Upper lobe of left lung (tissue), 6 donors: Measurements from ENCODE around the gene PARVA. TPM values are rescaled to one million over a fixed set of nuclear protein-coding genes. Genes with fewer than 3 reads are reported as not detected.

ENCODE experiments used
- ATAC-seq, 2 donors: fragments of 200-7000 bp; cut with Tn5 transposase; one replicate each; pipeline ENCODE4 v1.9.1; 2022; ENCODE audit warnings: mild to moderate bottlenecking in 2 of 2, moderate library complexity in 2 of 2; ENCODE audit not compliant: low FRiP score in 2 of 2
- DNase-seq, 2 donors: peaks; one replicate each; pipeline ENCODE4 v3.0.0-alpha.2; 2019 to 2020
- H3K27ac ChIP-seq, 4 donors: fragments of 200-600 bp; sonication (generic); one replicate each; pipeline ENCODE4 v1.5.1; 2016 to 2019
- H3K27me3 ChIP-seq, 4 donors: fragments of 200-600 bp; sonication (generic); one replicate each; pipeline ENCODE4 v1.5.1; 2017 to 2019
- H3K36me3 ChIP-seq, 4 donors: fragments of 200-600 bp; sonication (generic); one replicate each; pipeline ENCODE4 v1.5.1; 2016 to 2019
- H3K4me1 ChIP-seq, 4 donors: fragments of 200-600 bp; sonication (generic); one replicate each; pipeline ENCODE4 v1.5.1; 2018 to 2019
- H3K4me3 ChIP-seq, 4 donors: fragments of 200-600 bp; sonication (generic); one replicate each; pipeline ENCODE4 v1.5.1; 2017 to 2019; ENCODE audit warnings: mild to moderate bottlenecking in 2 of 4, moderate library complexity in 1 of 4
- H3K9me3 ChIP-seq, 4 donors: fragments of 200-600 bp; sonication (generic); one replicate each; pipeline ENCODE4 v1.5.1; 2018 to 2019
- CTCF ChIP-seq, 6 experiments: fragments of 450-650 bp in 4 of 6; fragments of 200-600 bp in 2 of 6; sonication (generic) in 2 of 6; IDR thresholded peaks; one replicate each; pipeline ENCODE4 v1.5.1; 2016 to 2019; ENCODE audit warnings: antibody characterized with exemption in 6 of 6
- EP300 ChIP-seq, 4 donors: sonication (generic); formaldehyde crosslinking; IDR thresholded peaks; one replicate each; pipeline ENCODE4 v1.5.1; 2017; ENCODE audit warnings: antibody characterized with exemption in 4 of 4, control low read depth in 2 of 4
- POLR2A ChIP-seq, 4 donors: fragments of 450-650 bp; IDR thresholded peaks; one replicate each; pipeline ENCODE4 v1.5.1; 2016 to 2017; ENCODE audit warnings: antibody characterized with exemption in 4 of 4, mild to moderate bottlenecking in 2 of 4
- POLR2AphosphoS5 ChIP-seq, 2 donors: sonication (generic); formaldehyde crosslinking; IDR thresholded peaks; one replicate each; pipeline ENCODE4 v1.5.1; 2017; ENCODE audit warnings: antibody characterized with exemption in 2 of 2
- WGBS, 2 donors: methylation state at CpG; one replicate each; pipeline ENCODE4 v1.1.5; 2017 to 2018; 5-methylcytosine and 5-hydroxymethylcytosine counted together
- total RNA-seq, 6 donors: library from RNA; depleted of rRNA in 4 of 6; stranded (reverse); fragments of >200 nt in 4 of 6; gene quantifications; one replicate each; pipeline versions ENCODE4 v1.1.0 to v1.2.1, GENCODE V29; 2016 to 2021
- donor health status: DM: no; HTN: no; CAD: no; lungs with moderate emphysema.
- donor health status: DM: no; HTN: yes; CAD: no; lungs with severe emphysema.

Gene PARVA
- total RNA-seq, 6 donors from 2014 or later = 36.7 to 73.5 (median 58.0) TPM

DNA sequence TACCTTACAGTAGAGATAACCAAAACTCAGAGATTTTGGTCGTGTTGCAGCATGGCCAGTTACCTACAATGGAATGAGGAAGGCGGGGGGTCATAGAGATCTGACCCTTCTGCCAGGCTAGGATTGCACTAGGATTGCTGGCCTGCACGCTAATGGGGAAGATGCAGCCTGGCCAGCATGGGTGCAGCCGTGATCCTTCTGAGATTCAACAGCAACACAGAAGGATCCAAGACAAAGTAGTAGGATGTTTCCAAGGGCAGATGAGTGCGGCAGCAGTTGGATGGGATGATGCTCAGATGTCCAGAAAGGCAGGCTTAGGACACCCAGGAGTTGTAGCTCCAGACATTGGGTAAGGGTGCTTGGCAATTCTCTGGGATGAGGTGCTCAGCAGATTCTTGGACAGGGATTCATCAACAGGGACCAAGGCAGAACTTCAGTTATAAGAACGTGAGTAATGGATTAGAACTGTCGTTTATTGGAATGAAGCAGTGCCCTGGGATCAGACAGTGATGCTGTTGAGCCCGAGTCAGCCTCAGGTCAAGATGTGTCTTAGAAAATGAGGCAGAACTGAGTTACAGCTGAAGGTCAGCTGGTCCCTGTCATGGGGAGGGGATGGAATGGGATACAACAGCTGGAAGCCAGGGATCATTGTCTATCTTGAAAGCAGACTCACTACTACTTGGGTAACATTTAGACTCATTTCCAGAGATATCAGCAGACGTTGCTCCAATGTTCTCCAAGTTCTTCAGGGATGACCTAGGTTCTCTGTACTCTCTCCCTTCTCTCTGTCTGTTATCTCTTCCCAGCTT lies 71.0 kb downstream of the PARVA start:
- Histone ChIP-seq H3K4me1 (peaks cover 0 to 3% (median under 1%) of the 10 kb centered on the region in 4 donors), H3K27me3 (no peaks in the 10 kb centered on the region), H3K4me3 (no peak overlapping the region), H3K36me3 (peaks cover 0 to 3% (median 0%) of the 10 kb centered on the region in 4 donors), H3K27ac (no peak overlapping the region), H3K9me3 (no peaks in the 10 kb centered on the region)
- TF ChIP-seq EP300 (IDR thresholded peaks at IDR 0.05) = no peak
- no peak for TF ChIP-seq POLR2A (IDR thresholded peaks at IDR 0.05)
- 82 to 87% methylated on average over 9 of the region's 9 CpGs for WGBS, 2 donors
- ATAC-seq (peak in 1 of 2 donors; percentile 50), DNase-seq (no peak)

GRCh38 chr11:12449961-12450715 lies 72.8 kb downstream of the PARVA start:
- no peak for TF ChIP-seq POLR2A (IDR thresholded peaks at IDR 0.05)
- TF ChIP-seq EP300 (IDR thresholded peaks at IDR 0.05) = no peak
- TF ChIP-seq CTCF (IDR thresholded peaks at IDR 0.05) = no peak
- no peak for TF ChIP-seq POLR2AphosphoS5 (IDR thresholded peaks at IDR 0.05)
- no peak for ATAC-seq
- no peak overlapping the region for H3K27ac ChIP-seq
- no peak overlapping the region for H3K4me3 ChIP-seq
- no peaks in the 10 kb centered on the region for H3K9me3 ChIP-seq
- no peaks in the 10 kb centered on the region for H3K27me3 ChIP-seq
- DNase-seq = no peak
- H3K4me1 ChIP-seq = peaks cover 0 to 7% (median 2%) of the 10 kb centered on the region in 4 donors
- no peaks in the 10 kb centered on the region for H3K36me3 ChIP-seq
- 90 to 92% methylated on average over 3 of the region's 3 CpGs for WGBS, 2 donors

- no peak overlapping the region for H3K27ac ChIP-seq
- H3K27me3 ChIP-seq = no peaks in the 10 kb centered on the region
- H3K4me1 ChIP-seq = peaks cover 0 to 11% (median 5%) of the 10 kb centered on the region in 4 donors
- TF ChIP-seq POLR2AphosphoS5 (IDR thresholded peaks at IDR 0.05) (no peak), CTCF (IDR thresholded peaks at IDR 0.05) (no peak), EP300 (IDR thresholded peaks at IDR 0.05) (no peak), POLR2A (IDR thresholded peaks at IDR 0.05) (no peak)
- H3K4me3 ChIP-seq = no peak overlapping the region
- ATAC-seq (no peak), DNase-seq (no peak)
- H3K9me3 ChIP-seq = no peaks in the 10 kb centered on the region
- 91 to 97% methylated on average over 2 of the region's 2 CpGs for WGBS, 2 donors
- no peaks in the 10 kb centered on the region for H3K36me3 ChIP-seq
Observed at GRCh38 chr11:12451179-12451814, 73.9 kb downstream of the PARVA start.

DNA sequence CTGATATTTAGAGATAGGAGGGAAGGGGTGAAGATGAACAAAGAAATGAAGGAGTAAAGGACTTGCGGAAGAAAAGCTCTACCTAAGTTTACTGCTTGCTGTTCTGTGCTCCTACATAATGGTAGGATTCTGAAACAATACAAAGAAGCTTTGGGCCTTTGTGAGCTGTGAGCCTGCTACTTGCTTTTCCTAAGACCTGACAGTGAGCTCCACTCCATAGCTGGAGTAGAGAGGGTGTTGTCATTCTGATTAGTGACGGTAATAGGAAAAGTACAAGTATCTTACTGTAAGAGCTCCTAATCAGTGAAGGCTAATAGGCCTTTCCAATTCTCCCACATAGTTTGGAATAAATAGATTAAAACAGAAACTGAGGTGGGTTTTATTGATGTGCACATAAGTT lies 75.9 kb downstream of the PARVA start:
- no peak for ATAC-seq
- no peak overlapping the region for H3K4me3 ChIP-seq
- no peak for TF ChIP-seq POLR2A (IDR thresholded peaks at IDR 0.05)
- no peak for TF ChIP-seq POLR2AphosphoS5 (IDR thresholded peaks at IDR 0.05)
- no peak for TF ChIP-seq EP300 (IDR thresholded peaks at IDR 0.05)
- TF ChIP-seq CTCF (IDR thresholded peaks at IDR 0.05) = no peak
- 83 to 90% methylated on average over 2 of the region's 2 CpGs for WGBS, 2 donors
- no peak overlapping the region for H3K27ac ChIP-seq
- no peak for DNase-seq
- no peaks in the 10 kb centered on the region for H3K27me3 ChIP-seq
- no peaks in the 10 kb centered on the region for H3K9me3 ChIP-seq
- no peaks in the 10 kb centered on the region for H3K36me3 ChIP-seq
- peaks cover 0 to 10% (median 7%) of the 10 kb centered on the region in 4 donors for H3K4me1 ChIP-seq

DNA sequence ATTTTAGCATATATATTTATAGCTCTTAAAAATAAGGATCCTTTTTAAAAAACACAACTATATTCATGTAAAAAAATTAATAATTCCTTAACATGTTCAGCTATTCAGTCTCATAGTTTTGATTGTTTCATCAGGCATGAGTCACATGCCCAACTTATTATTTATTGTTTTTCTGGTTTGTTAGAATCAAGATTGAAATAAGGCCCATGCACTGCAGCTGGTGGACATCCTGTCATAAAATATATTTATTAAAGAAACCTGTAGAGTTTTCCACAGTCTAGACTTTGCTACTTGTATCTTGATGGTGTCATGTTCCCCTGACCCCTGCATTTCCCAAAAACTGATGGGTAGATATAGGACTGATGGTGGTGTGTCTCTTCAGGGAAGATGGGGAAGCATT lies 77.4 kb downstream of the PARVA start:
- H3K36me3 ChIP-seq = no peaks in the 10 kb centered on the region
- no peak overlapping the region for H3K27ac ChIP-seq
- H3K27me3 ChIP-seq = no peaks in the 10 kb centered on the region
- ATAC-seq (no peak), DNase-seq (no peak)
- H3K4me1 ChIP-seq = peaks cover 3 to 14% (median 7%) of the 10 kb centered on the region in 4 donors
- TF ChIP-seq POLR2AphosphoS5 (IDR thresholded peaks at IDR 0.05) = no peak
- no peak for TF ChIP-seq POLR2A (IDR thresholded peaks at IDR 0.05)
- TF ChIP-seq EP300 (IDR thresholded peaks at IDR 0.05) = no peak
- TF ChIP-seq CTCF (IDR thresholded peaks at IDR 0.05) = no peak
- no peaks in the 10 kb centered on the region for H3K9me3 ChIP-seq
- H3K4me3 ChIP-seq = no peak overlapping the region
